Loucy (cell line): ENCODE results near the gene RAD9A.
A peak's percentile ranks its signal among the peaks of the same experiment; 100 is the strongest.

Experiments
- H2AFZ ChIP-seq: fragments of 200-600 bp; sonication (generic); 2 replicates; pipeline ENCODE4 v1.6.0; 2016; ENCODE audit warnings: antibody characterized with exemption, mild to moderate bottlenecking, low read length, moderate library complexity
- H3F3A ChIP-seq: fragments of 200-600 bp; 2 replicates; pipeline ENCODE4 v1.6.0; 2016; ENCODE audit warnings: antibody characterized with exemption, low read depth, mild to moderate bottlenecking
- H3K27me3 ChIP-seq: fragments of 200-600 bp; sonication (generic); 2 replicates; pipeline ENCODE4 v1.6.1; 2014; ENCODE audit warnings: low read length, mild to moderate bottlenecking; ENCODE audit not compliant: insufficient read depth, poor library complexity, severe bottlenecking
- H3K36me3 ChIP-seq: fragments of 200-600 bp; sonication (generic); 2 replicates; pipeline ENCODE4 v1.6.1; 2016; ENCODE audit warnings: low read length; ENCODE audit not compliant: insufficient read depth
- H3K4me1 ChIP-seq: fragments of 200-600 bp; sonication (generic); 2 replicates; pipeline ENCODE4 v1.5.1; 2014; ENCODE audit warnings: low read length, mild to moderate bottlenecking; ENCODE audit not compliant: insufficient read depth, poor library complexity, severe bottlenecking
- H3K4me2 ChIP-seq: fragments of 200-600 bp; sonication (generic); 2 replicates; pipeline ENCODE4 v1.6.0; 2014; ENCODE audit warnings: antibody characterized with exemption, low read length, low read depth, mild to moderate bottlenecking; ENCODE audit not compliant: poor library complexity, severe bottlenecking
- H3K4me3 ChIP-seq: fragments of 200-600 bp; sonication (generic); 2 replicates; pipeline ENCODE4 v1.5.1; 2014; ENCODE audit warnings: low read length, mild to moderate bottlenecking, mixed read lengths; ENCODE audit not compliant: poor library complexity, severe bottlenecking
- H3K79me2 ChIP-seq: fragments of 200-600 bp; sonication (generic); 2 replicates; pipeline ENCODE4 v1.6.1; 2014; ENCODE audit warnings: low read length; ENCODE audit not compliant: insufficient read depth
- H3K9ac ChIP-seq: fragments of 200-600 bp; sonication (generic); 2 replicates; pipeline ENCODE4 v1.6.0; 2014; ENCODE audit warnings: mild to moderate bottlenecking, low read depth, low read length, moderate library complexity; ENCODE audit not compliant: poor library complexity, severe bottlenecking
- H3K9me2 ChIP-seq: fragments of 200-600 bp; sonication (generic); replicated peaks from 2 replicates; pipeline ENCODE4 v1.6.1; 2016; ENCODE audit warnings: low read depth, low read length, mixed read lengths
- H3K9me3 ChIP-seq: fragments of 200-600 bp; sonication (generic); 2 replicates; pipeline ENCODE4 v1.6.1; 2014; ENCODE audit warnings: mild to moderate bottlenecking, antibody characterized with exemption, low read length, low read depth; ENCODE audit not compliant: insufficient read depth
- H4K20me1 ChIP-seq: fragments of 200-600 bp; sonication (generic); 2 replicates; pipeline ENCODE4 v1.6.0; 2014; ENCODE audit warnings: antibody characterized with exemption, low read length, mild to moderate bottlenecking; ENCODE audit not compliant: insufficient read depth, poor library complexity, severe bottlenecking
- EZH2phosphoT487 ChIP-seq: fragments of 200-600 bp; IDR thresholded peaks from 2 replicates; pipeline ENCODE4 v1.6.1; 2018; ENCODE audit warnings: antibody characterized with exemption, mild to moderate bottlenecking, moderate library complexity, borderline replicate concordance
- TF ChIP-seq, protein P1 (sequence below): fragments of 200-600 bp; sonication (generic); conservative IDR thresholded peaks from 2 replicates; pipeline ENCODE4 v1.5.1; 2014; ENCODE audit warnings: mild to moderate bottlenecking, antibody characterized with exemption, low read length

Gene RAD9A

DNA sequence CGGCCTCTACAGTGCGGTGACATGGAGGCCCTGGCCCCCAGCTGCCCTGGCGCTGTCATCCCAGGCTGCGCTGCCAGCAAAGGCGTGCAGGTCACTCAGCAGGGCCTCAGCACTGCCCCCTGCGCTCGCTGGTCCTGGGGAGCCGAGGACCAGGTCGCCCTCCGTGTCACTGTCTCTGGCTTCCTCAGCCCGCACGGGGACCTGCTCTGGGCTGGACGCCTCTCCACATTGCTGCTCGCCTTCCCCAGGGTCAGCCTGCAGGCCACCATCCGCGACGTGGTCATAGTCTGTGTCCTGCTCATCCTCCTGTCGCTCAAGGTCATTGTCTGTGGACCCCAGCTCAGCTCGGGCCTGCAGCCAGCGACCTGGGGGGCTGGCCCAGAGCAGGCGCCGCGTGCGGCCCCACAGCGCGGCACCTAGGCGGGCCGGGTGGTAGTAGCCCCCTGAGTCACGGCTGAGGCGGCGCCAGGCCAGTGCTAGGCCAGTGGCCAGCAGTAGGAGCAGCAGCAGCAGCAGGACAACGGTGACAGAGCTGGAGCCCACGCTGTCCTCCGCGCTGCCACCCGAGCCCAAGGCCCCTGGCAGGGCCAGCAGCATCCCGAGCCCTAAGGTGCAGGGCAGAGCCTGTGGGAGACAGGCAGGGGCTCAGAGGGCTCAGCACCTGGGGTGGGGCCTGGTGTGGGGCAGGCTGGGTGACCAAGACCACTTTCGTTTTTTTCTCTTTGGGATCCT, 44.1 kb downstream of the RAD9A start:
- Histone ChIP-seq H3K79me2 (peaks cover 92% of the 10 kb centered on the region), H3K9ac (peak overlapping the region; percentile 100), H2AFZ (no peak overlapping the region), H3K4me2 (peak overlapping the region; percentile 96), H3K9me2 (no peaks in the 10 kb centered on the region), H4K20me1 (peaks cover 50% of the 10 kb centered on the region), H3K4me3 (peak overlapping the region; percentile 100), H3K4me1 (peaks cover 53% of the 10 kb centered on the region), H3K36me3 (peaks cover 20% of the 10 kb centered on the region; the same call in 1 of the 2 replicates), H3K9me3 (no peaks in the 10 kb centered on the region), H3K27me3 (no peaks in the 10 kb centered on the region), H3F3A (0 out of 2 replicates have a peak, but pooled peaks cover 4% of the 10 kb centered on the region)
- TF ChIP-seq, protein P1, sequence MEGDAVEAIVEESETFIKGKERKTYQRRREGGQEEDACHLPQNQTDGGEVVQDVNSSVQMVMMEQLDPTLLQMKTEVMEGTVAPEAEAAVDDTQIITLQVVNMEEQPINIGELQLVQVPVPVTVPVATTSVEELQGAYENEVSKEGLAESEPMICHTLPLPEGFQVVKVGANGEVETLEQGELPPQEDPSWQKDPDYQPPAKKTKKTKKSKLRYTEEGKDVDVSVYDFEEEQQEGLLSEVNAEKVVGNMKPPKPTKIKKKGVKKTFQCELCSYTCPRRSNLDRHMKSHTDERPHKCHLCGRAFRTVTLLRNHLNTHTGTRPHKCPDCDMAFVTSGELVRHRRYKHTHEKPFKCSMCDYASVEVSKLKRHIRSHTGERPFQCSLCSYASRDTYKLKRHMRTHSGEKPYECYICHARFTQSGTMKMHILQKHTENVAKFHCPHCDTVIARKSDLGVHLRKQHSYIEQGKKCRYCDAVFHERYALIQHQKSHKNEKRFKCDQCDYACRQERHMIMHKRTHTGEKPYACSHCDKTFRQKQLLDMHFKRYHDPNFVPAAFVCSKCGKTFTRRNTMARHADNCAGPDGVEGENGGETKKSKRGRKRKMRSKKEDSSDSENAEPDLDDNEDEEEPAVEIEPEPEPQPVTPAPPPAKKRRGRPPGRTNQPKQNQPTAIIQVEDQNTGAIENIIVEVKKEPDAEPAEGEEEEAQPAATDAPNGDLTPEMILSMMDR: no peak
- no peak for TF ChIP-seq EZH2phosphoT487

DNA sequence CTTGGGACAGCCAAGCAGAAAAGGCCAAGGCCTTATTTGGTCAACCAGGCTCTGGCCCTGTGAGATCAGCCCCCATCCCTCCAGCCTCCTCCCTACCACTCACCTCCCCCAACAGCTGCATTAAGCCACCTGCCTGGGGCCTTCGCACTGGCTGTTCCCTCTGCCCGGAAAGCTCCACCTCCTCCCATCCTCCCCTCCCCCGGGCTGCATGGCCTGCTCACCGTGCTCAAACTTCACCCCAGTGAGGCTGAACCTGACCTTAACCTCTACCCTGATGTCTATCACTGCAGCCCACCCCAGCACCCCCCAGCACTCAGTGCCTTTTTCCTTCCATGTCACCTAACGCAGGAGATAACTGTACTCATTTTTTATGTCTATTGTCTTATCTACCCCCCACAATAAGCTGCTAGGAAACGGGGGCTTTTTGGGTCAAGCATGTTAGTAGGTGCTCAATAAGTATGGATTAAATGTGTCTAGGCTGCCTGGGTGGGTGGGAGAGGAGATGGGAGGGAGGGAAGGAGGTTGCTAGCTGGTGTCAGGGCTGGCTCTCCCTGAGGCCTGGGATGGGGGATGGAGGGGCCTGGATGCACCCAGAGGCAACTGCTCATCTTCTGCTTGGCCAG, 44.8 kb downstream of the RAD9A start:
- Histone ChIP-seq H3K4me3 (peak overlapping the region; percentile 100), H3K9ac (peak overlapping the region; percentile 100)

DNA sequence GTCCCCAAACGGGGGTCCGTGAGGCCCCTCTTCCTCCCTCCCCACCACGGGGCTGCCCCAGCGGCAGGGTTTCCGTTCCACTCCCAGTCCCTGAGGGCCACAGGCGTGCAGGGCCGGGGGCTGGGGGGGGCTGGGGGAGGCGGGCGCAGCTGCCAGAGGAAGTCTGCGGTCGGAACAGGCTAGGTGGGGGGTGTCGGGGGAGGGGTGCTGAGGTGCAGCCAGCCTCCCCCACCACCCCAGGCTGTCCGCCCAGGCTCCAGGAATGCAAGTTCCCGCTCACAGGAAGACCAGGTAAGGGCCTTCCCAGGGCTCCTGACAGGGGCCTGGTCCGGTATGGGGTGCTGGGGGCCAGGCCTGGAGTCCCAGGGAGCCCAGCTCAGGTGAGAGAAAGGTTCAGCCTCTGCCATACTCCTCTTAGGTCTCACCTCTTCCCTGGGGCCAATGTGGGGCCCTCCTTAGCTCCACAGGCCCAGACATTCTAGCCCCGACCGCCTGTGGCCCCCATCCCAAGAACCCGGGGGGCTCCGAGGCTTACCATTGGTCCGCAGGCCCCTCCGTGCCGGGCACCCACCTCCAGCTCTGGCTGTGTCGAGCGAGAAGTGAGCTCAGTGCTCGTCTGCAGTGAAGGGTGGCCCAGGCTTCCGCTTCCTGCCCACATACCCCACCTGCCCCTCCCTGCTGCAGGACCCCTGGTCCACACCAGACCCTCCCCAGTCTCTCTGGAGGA, 45.5 kb downstream of the RAD9A start, which contains the start of gene PTPRCAP:
PTPRCAP (minus strand) TSS at position 601 of the 727 bp plus-strand sequence; CDS start at position 538, 63 bp downstream.
- Histone ChIP-seq H3K27me3 (no peaks in the 10 kb centered on the region), H2AFZ (no peak within 1 kb of the TSS), H3K9ac (peak within 1 kb of the TSS; percentile 100), H4K20me1 (peaks cover 46% of the 10 kb centered on the region), H3K4me2 (peak within 1 kb of the TSS; percentile 96), H3K4me3 (peak within 1 kb of the TSS; percentile 100), H3K36me3 (peaks cover 20% of the 10 kb centered on the region; the same call in 1 of the 2 replicates), H3K9me2 (no peaks in the 10 kb centered on the region), H3K4me1 (peaks cover 53% of the 10 kb centered on the region), H3K79me2 (peaks cover 80% of the 10 kb centered on the region), H3F3A (0 out of 2 replicates have a peak, but pooled peaks cover 4% of the 10 kb centered on the region), H3K9me3 (no peaks in the 10 kb centered on the region)
- TF ChIP-seq, protein P1: no peak
- no peak for TF ChIP-seq EZH2phosphoT487

More for the DNA sequence above, 44.8 kb downstream of the RAD9A start:
- no peaks in the 10 kb centered on the region for H3K27me3 ChIP-seq
- H3K9me3 ChIP-seq: no peaks in the 10 kb centered on the region
- H3K4me1 ChIP-seq: peaks cover 53% of the 10 kb centered on the region
- no peaks in the 10 kb centered on the region for H3K9me2 ChIP-seq
- H3K36me3 ChIP-seq: peaks cover 20% of the 10 kb centered on the region; the same call in 1 of the 2 replicates
- H3K4me2 ChIP-seq: peak overlapping the region; percentile 96
- peaks cover 87% of the 10 kb centered on the region for H3K79me2 ChIP-seq
- no peak overlapping the region for H2AFZ ChIP-seq
- H3F3A ChIP-seq: 0 out of 2 replicates have a peak, but pooled peaks cover 4% of the 10 kb centered on the region
- TF ChIP-seq, protein P1: no peak
- peaks cover 50% of the 10 kb centered on the region for H4K20me1 ChIP-seq
